OCI-LY3 (cell line): ENCODE results near the gene PAPSS1.

Source experiments
- H2AFZ ChIP-seq: fragments of 200-600, 300-600 bp; shearing (Covaris generic); 2 replicates; pipeline ENCODE4 v1.6.0; 2014; ENCODE audit warnings: antibody characterized with exemption, low read depth, low read length
- H3K27ac ChIP-seq: fragments of 200-600, 300-600 bp; sonication (generic); 2 replicates; pipeline ENCODE4 v1.5.1; 2014; ENCODE audit warnings: mild to moderate bottlenecking, low read length, moderate library complexity, mixed read lengths
- H3K27me3 ChIP-seq: fragments of 200-600, 300-600 bp; sonication (generic); 2 replicates; pipeline ENCODE4 v1.6.1; 2014; ENCODE audit warnings: low read depth, low read length, mixed read lengths
- H3K36me3 ChIP-seq: fragments of 200-600, 300-600 bp; sonication (generic); replicated peaks from 2 replicates; pipeline ENCODE3; 2014; ENCODE audit warnings: low read depth, low read length, mixed read lengths
- H3K4me1 ChIP-seq: fragments of 300-600, 200-600 bp; sonication (generic); 2 replicates; pipeline ENCODE4 v1.6.1; 2014; ENCODE audit warnings: low read length, mixed read lengths
- H3K4me2 ChIP-seq: fragments of 200-600, 300-600 bp; sonication (generic); 2 replicates; pipeline ENCODE4 v1.6.1; 2014; ENCODE audit warnings: low read length, mixed read lengths
- H3K4me3 ChIP-seq: fragments of 300-600, 200-600 bp; sonication (generic); 2 replicates; pipeline ENCODE4 v1.5.1; 2014; ENCODE audit warnings: antibody characterized with exemption, mild to moderate bottlenecking, low read length, moderate library complexity
- H3K79me2 ChIP-seq: fragments of 300-600, 200-600 bp; shearing (Covaris generic); 2 replicates; pipeline ENCODE4 v1.6.1; 2014; ENCODE audit warnings: mild to moderate bottlenecking, low read length, mixed read lengths
- H3K9ac ChIP-seq: fragments of 300-600, 200-600 bp; shearing (Covaris generic); 2 replicates; pipeline ENCODE4 v1.6.0; 2014; ENCODE audit warnings: mild to moderate bottlenecking, low read length, moderate library complexity
- H3K9me3 ChIP-seq: fragments of 200-600, 300-600 bp; shearing (Covaris generic); 2 replicates; pipeline ENCODE4 v1.6.1; 2014; ENCODE audit warnings: low read length, mixed read lengths; ENCODE audit not compliant: insufficient read depth
- H4K20me1 ChIP-seq: fragments of 200-600, 300-600 bp; sonication (generic); 2 replicates; pipeline ENCODE4 v1.6.1; 2016; ENCODE audit warnings: low read length, mixed read lengths; ENCODE audit not compliant: insufficient read depth
- EZH2phosphoT487 ChIP-seq: fragments of 200-600 bp; shearing (Covaris generic); IDR thresholded peaks from 2 replicates; pipeline ENCODE4 v1.6.1; 2018; ENCODE audit warnings: antibody characterized with exemption, mixed run types, low read depth
- TF ChIP-seq, protein P1 (sequence below): fragments of 200-600, 300-600 bp; sonication (generic); IDR thresholded peaks from 2 replicates; pipeline ENCODE4 v1.5.1; 2014; ENCODE audit warnings: antibody characterized with exemption, low read length, low read depth

The PAPSS1 gene

DNA sequence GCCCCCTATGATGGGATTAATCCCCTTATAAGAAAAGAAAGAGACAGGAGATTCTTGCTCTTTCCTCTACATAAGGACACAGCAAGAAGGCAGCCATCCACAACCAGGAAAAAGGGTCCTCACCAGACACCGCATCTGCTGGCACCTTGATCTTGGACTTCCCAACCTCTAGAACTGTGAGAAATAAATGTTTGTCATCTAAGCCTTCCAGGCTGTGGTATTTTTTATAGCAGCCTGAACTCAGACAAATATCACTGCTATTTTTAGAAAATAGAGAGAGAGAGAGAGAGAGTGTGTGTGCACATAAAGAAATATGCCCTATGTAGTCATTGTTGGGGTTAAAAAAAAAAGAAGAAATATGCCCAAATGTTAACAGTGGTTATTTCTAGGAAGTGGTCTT is 104.2 kb downstream of the PAPSS1 start:
- Histone ChIP-seq H3K27me3 (no peaks in the 10 kb centered on the region), H4K20me1 (no peaks in the 10 kb centered on the region), H3K4me3 (no peak overlapping the region), H3K36me3 (peaks cover 8% of the 10 kb centered on the region), H3K9me3 (no peaks in the 10 kb centered on the region), H3K79me2 (no peaks in the 10 kb centered on the region), H3K4me2 (no peak overlapping the region), H3K9ac (no peak overlapping the region), H3K27ac (no peak overlapping the region), H3K4me1 (no peaks in the 10 kb centered on the region), H2AFZ (no peak overlapping the region)
- TF ChIP-seq, protein P1, sequence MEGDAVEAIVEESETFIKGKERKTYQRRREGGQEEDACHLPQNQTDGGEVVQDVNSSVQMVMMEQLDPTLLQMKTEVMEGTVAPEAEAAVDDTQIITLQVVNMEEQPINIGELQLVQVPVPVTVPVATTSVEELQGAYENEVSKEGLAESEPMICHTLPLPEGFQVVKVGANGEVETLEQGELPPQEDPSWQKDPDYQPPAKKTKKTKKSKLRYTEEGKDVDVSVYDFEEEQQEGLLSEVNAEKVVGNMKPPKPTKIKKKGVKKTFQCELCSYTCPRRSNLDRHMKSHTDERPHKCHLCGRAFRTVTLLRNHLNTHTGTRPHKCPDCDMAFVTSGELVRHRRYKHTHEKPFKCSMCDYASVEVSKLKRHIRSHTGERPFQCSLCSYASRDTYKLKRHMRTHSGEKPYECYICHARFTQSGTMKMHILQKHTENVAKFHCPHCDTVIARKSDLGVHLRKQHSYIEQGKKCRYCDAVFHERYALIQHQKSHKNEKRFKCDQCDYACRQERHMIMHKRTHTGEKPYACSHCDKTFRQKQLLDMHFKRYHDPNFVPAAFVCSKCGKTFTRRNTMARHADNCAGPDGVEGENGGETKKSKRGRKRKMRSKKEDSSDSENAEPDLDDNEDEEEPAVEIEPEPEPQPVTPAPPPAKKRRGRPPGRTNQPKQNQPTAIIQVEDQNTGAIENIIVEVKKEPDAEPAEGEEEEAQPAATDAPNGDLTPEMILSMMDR: no peak
- no peak for TF ChIP-seq EZH2phosphoT487

DNA sequence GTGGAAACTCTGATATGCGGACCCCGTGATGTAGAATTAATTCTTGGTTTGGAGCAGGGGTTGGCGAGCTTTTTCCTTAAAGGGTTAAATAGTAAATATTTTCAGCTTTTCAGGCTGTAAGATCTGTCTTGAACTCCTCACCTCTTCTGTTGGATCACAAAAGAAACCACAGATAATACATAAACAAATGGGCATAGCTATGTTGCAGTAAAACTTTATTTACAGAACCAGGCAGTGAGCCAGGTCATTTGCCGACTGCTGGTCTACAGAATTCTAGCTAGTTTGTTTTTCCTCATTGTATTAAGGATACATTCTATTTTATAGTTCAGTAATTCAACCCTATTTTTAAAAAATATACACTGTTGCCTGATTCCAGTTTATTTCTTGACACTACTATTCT is 116.6 kb downstream of the PAPSS1 start:
- H3K9ac ChIP-seq: no peak overlapping the region
- H3K27me3 ChIP-seq: no peaks in the 10 kb centered on the region
- TF ChIP-seq, protein P1: no peak
- no peak for TF ChIP-seq EZH2phosphoT487
- no peak overlapping the region for H2AFZ ChIP-seq
- no peak overlapping the region for H3K4me2 ChIP-seq
- no peaks in the 10 kb centered on the region for H3K79me2 ChIP-seq
- H3K9me3 ChIP-seq: no peaks in the 10 kb centered on the region
- peaks cover 5% of the 10 kb centered on the region for H3K4me1 ChIP-seq
- H4K20me1 ChIP-seq: no peaks in the 10 kb centered on the region
- no peaks in the 10 kb centered on the region for H3K36me3 ChIP-seq
- no peak overlapping the region for H3K27ac ChIP-seq
- H3K4me3 ChIP-seq: no peak overlapping the region

DNA sequence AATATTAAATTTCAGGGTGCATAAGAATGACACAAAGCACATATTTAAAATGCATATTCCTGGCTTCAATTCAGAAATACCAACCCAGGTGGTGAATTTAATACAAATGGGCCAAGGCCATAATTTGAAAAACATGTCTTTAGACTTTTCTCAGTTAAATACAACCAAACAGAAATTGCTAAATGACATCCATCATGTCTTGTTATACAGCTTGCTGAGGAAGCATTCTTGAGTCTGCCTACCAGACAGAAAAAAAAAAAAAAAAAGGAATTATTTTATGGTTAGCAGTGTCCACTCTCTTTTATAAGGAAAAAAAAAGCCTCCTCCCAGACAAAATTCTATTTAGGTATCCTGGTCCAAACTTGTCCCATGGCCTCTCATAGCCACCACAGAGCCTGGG is 119.1 kb downstream of the PAPSS1 start:
- no peaks in the 10 kb centered on the region for H3K36me3 ChIP-seq
- H4K20me1 ChIP-seq: no peaks in the 10 kb centered on the region
- no peaks in the 10 kb centered on the region for H3K27me3 ChIP-seq
- no peaks in the 10 kb centered on the region for H3K79me2 ChIP-seq
- no peak overlapping the region for H3K4me3 ChIP-seq
- no peak overlapping the region for H3K4me2 ChIP-seq
- H3K9ac ChIP-seq: no peak overlapping the region
- TF ChIP-seq EZH2phosphoT487: no peak
- TF ChIP-seq, protein P1: no peak
- H3K4me1 ChIP-seq: no peaks in the 10 kb centered on the region
- no peak overlapping the region for H2AFZ ChIP-seq
- H3K9me3 ChIP-seq: no peaks in the 10 kb centered on the region
- H3K27ac ChIP-seq: no peak overlapping the region

DNA sequence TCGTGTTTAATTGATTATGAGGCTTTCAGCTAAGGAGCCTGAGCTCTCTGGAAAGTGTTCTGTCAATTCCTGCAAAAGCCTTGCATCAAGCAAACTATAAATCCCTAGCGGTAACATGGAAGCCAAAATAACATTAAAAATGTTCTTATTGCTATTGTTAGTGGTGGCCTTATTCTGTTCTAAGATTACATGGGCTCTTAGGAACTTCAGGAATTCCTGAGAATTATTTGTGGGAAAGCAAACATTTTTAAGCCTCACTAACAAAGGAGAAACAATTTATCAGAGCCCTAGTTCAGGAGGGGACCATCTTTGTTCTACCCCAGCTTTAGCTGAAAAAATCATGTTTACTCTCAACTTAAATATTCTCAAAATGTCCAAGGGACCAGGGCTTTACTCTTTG is 119.6 kb downstream of the PAPSS1 start:
- TF ChIP-seq, protein P1: no peak
- TF ChIP-seq EZH2phosphoT487: no peak
- H3K4me3 ChIP-seq: no peak overlapping the region
- no peaks in the 10 kb centered on the region for H3K9me3 ChIP-seq
- H3K27ac ChIP-seq: no peak overlapping the region
- no peak overlapping the region for H2AFZ ChIP-seq
- H3K36me3 ChIP-seq: no peaks in the 10 kb centered on the region
- H4K20me1 ChIP-seq: no peaks in the 10 kb centered on the region
- H3K4me2 ChIP-seq: no peak overlapping the region
- no peaks in the 10 kb centered on the region for H3K4me1 ChIP-seq
- no peaks in the 10 kb centered on the region for H3K27me3 ChIP-seq
- no peak overlapping the region for H3K9ac ChIP-seq
- H3K79me2 ChIP-seq: no peaks in the 10 kb centered on the region
